Endodermal cell (in vitro differentiated cells): ENCODE measurements around the gene SLC6A12. TPM values are rescaled to one million over a fixed set of nuclear protein-coding genes. Genes with fewer than 3 reads are reported as not detected.

ENCODE experiments used
- DNase-seq: peaks from one replicate; pipeline ENCODE4 v3.0.0-alpha.2; 2017
- H3K27ac ChIP-seq: 2 replicates; pipeline ENCODE4 v1.5.1; 2013; ENCODE audit warnings: mild to moderate bottlenecking, low read depth, low read length, moderate library complexity
- H3K27me3 ChIP-seq: 2 replicates; pipeline ENCODE4 v1.6.1; 2013; ENCODE audit warnings: mild to moderate bottlenecking, low read length, moderate library complexity; ENCODE audit not compliant: insufficient read depth, control insufficient read depth, poor library complexity, severe bottlenecking
- H3K36me3 ChIP-seq: 2 replicates; pipeline ENCODE4 v1.7.0; 2013; ENCODE audit warnings: mild to moderate bottlenecking, low read length, moderate library complexity; ENCODE audit not compliant: control insufficient read depth, insufficient read depth
- H3K4me1 ChIP-seq: one replicate; pipeline ENCODE4 v1.7.0; 2013; ENCODE audit warnings: low read length; ENCODE audit not compliant: control insufficient read depth, insufficient read depth
- H3K4me3 ChIP-seq: 2 replicates; pipeline ENCODE4 v1.5.1; 2013; ENCODE audit warnings: mild to moderate bottlenecking, low read length, moderate library complexity
- H3K9ac ChIP-seq: 2 replicates; pipeline ENCODE4 v1.6.1; 2013; ENCODE audit warnings: mild to moderate bottlenecking, low read length, moderate library complexity; ENCODE audit not compliant: poor library complexity, severe bottlenecking; ENCODE audit errors: extremely low read depth
- H3K9me3 ChIP-seq: 2 replicates; pipeline ENCODE4 v1.6.1; 2013; ENCODE audit warnings: mild to moderate bottlenecking, low read length, moderate library complexity; ENCODE audit not compliant: control insufficient read depth
- H3K27ac Mint-ChIP-seq: 2 replicates; pipeline ENCODE4 v1.8.0; 2020; ENCODE audit warnings: mixed read lengths
- H3K27me3 Mint-ChIP-seq: 2 replicates; pipeline ENCODE4 v1.8.0; 2021; ENCODE audit warnings: mild to moderate bottlenecking, mixed read lengths; ENCODE audit not compliant: insufficient read depth
- H3K36me3 Mint-ChIP-seq: 2 replicates; pipeline ENCODE4 v1.8.0; 2020; ENCODE audit warnings: low read depth, mixed read lengths
- H3K4me1 Mint-ChIP-seq: 2 replicates; pipeline ENCODE4 v1.8.0; 2020; ENCODE audit warnings: mixed read lengths
- H3K4me3 Mint-ChIP-seq: 2 replicates; pipeline ENCODE4 v1.8.0; 2020; ENCODE audit warnings: mild to moderate bottlenecking, moderate library complexity, mixed read lengths
- H3K9me3 Mint-ChIP-seq: 2 replicates; pipeline ENCODE4 v1.8.0; 2020; ENCODE audit warnings: mild to moderate bottlenecking, mixed read lengths
- CTCF ChIP-seq: fragments of 200-600 bp; sonication (generic); conservative IDR thresholded peaks from 2 replicates; pipeline ENCODE4 v1.5.0; 2021; ENCODE audit warnings: antibody characterized with exemption, mild to moderate bottlenecking
- WGBS, 2 experiments: methylation state at CpG; one replicate each; pipeline versions ENCODE4 v1.1.5 to v1.1.7; 2013; ENCODE audit warnings: missing lambda C conversion rate in 2 of 2, mixed read lengths in 1 of 2; ENCODE audit not compliant: insufficient coverage in 1 of 2, insufficient read length in 1 of 2; 5-methylcytosine and 5-hydroxymethylcytosine counted together
- total RNA-seq, 2 donors: library from RNA; stranded (reverse); fragmentation: NEBNext Ultra II Directional in 1 of 2; extraction: Animal tissue kit (Norgen Biotek cat#: 25700) in 1 of 2; gene quantifications; 2 replicates in 1 of 2; 3 replicates in 1 of 2; pipeline ENCODE4 v1.2.1, GENCODE V29; 2021

The SLC6A12 gene
- total RNA-seq, 2 donors from 2014 or later: 0.58 to 1.3 TPM

GRCh38 chr12:262113-262512 lies 48.2 kb upstream of the SLC6A12 start:
- no peak for TF ChIP-seq CTCF
- Histone ChIP-seq H3K9ac (no peak overlapping the region), H3K36me3 (no peaks in the 10 kb centered on the region), H3K27ac (no peak overlapping the region), H3K4me1 (no peaks in the 10 kb centered on the region), H3K4me3 (no peak overlapping the region), H3K9me3 (no peaks in the 10 kb centered on the region), H3K27me3 (peaks cover 19% of the 10 kb centered on the region)
- Mint-ChIP-seq H3K27ac (no peak overlapping the region), H3K9me3 (no peaks in the 10 kb centered on the region), H3K4me1 (peaks cover 38% of the 10 kb centered on the region), H3K4me3 (no peak overlapping the region), H3K36me3 (no peaks in the 10 kb centered on the region), H3K27me3 (peaks cover 63% of the 10 kb centered on the region)
- no peak for DNase-seq

- Histone ChIP-seq H3K4me1 (peaks cover 13% of the 10 kb centered on the region), H3K27me3 (peaks cover 28% of the 10 kb centered on the region), H3K9me3 (no peaks in the 10 kb centered on the region), H3K36me3 (no peaks in the 10 kb centered on the region), H3K27ac (no peak overlapping the region), H3K4me3 (no peak overlapping the region), H3K9ac (no peak overlapping the region)
- no peak for DNase-seq
- H3K36me3 Mint-ChIP-seq: no peaks in the 10 kb centered on the region
- H3K27ac Mint-ChIP-seq: no peak overlapping the region
- H3K4me1 Mint-ChIP-seq: peaks cover 59% of the 10 kb centered on the region
- no peak overlapping the region for H3K4me3 Mint-ChIP-seq
- WGBS, 2 experiments: 89% methylated on average over 7 to 14 of the region's 14 CpGs
- no peaks in the 10 kb centered on the region for H3K9me3 Mint-ChIP-seq
- TF ChIP-seq CTCF: no peak
- peaks cover 57% of the 10 kb centered on the region for H3K27me3 Mint-ChIP-seq
These were observed 43.8 kb upstream of the SLC6A12 start for GRCh38 chr12:257521-258321.

GRCh38 chr12:256958-257357 lies 43.0 kb upstream of the SLC6A12 start:
- no peak for DNase-seq
- peaks cover 28% of the 10 kb centered on the region for H3K27me3 ChIP-seq
- Mint-ChIP-seq H3K4me1 (peaks cover 58% of the 10 kb centered on the region), H3K4me3 (no peak overlapping the region), H3K9me3 (no peaks in the 10 kb centered on the region), H3K27ac (no peak overlapping the region), H3K36me3 (no peaks in the 10 kb centered on the region), H3K27me3 (peaks cover 50% of the 10 kb centered on the region)
- TF ChIP-seq CTCF: no peak
- peaks cover 13% of the 10 kb centered on the region for H3K4me1 ChIP-seq
- no peak overlapping the region for H3K27ac ChIP-seq
- no peak overlapping the region for H3K9ac ChIP-seq
- H3K4me3 ChIP-seq: no peak overlapping the region
- H3K9me3 ChIP-seq: no peaks in the 10 kb centered on the region
- WGBS, 2 experiments: 85 to 89% methylated on average over 3 of the region's 3 CpGs
- H3K36me3 ChIP-seq: no peaks in the 10 kb centered on the region
